Activated B cell treated with CpG ODN at 0.5 μM for 24 hours (primary cell): ENCODE measurements around the gene POU2F1. TPM values are rescaled to one million over a fixed set of nuclear protein-coding genes. Genes with fewer than 3 reads are reported as not detected.

Source experiments
- ATAC-seq: fragments of 200-7000 bp; cut with Tn5 transposase; one replicate; pipeline ENCODE4 v1.10.0; 2021; ENCODE audit warnings: low read depth, mild to moderate bottlenecking, moderate library complexity
- CTCF ChIA-PET: fragments of 350-600 bp; sonication (Branson Sonifier 250); formaldehyde crosslinking; loops from one replicate; lab custom pipeline; 2021; ENCODE audit warnings: antibody characterized with exemption; lab: Charles Lee
- POLR2A ChIA-PET: fragments of 350-600 bp; sonication (Branson Sonifier 250); formaldehyde crosslinking; loops from one replicate; lab custom pipeline; 2021; ENCODE audit warnings: antibody characterized with exemption; lab: Charles Lee
- DNase-seq: peaks from one replicate; pipeline ENCODE4 v3.0.0; 2022
- H3K27ac Mint-ChIP-seq: one replicate; pipeline ENCODE4 v1.8.0; 2020; ENCODE audit warnings: mixed read lengths
- H3K27me3 Mint-ChIP-seq: one replicate; pipeline ENCODE4 v1.8.0; 2021; ENCODE audit warnings: mixed read lengths
- H3K36me3 Mint-ChIP-seq: one replicate; pipeline ENCODE4 v1.8.0; 2021; ENCODE audit warnings: low read depth, mixed read lengths
- H3K4me1 Mint-ChIP-seq: one replicate; pipeline ENCODE4 v1.8.0; 2021; ENCODE audit warnings: mixed read lengths
- H3K4me3 Mint-ChIP-seq: one replicate; pipeline ENCODE4 v1.8.0; 2020; ENCODE audit warnings: mild to moderate bottlenecking, mixed read lengths
- H3K9me3 Mint-ChIP-seq: one replicate; pipeline ENCODE4 v1.8.0; 2020; ENCODE audit warnings: mixed read lengths
- CTCF ChIP-seq: fragments of 200-600 bp; IDR thresholded peaks from one replicate; pipeline ENCODE4 v1.8.0; 2022; ENCODE audit warnings: antibody characterized with exemption, mild to moderate bottlenecking
- intact Hi-C: fragments of 100-400 bp; cut with micrococcal nuclease; formaldehyde crosslinking; loops from one replicate; pipeline ENCODE4 v1.15.1; 2024
- total RNA-seq: library from RNA; stranded (reverse); gene quantifications from 2 replicates; pipeline ENCODE4 v1.2.3, GENCODE V29; 2022

The POU2F1 gene
- total RNA-seq, 1 donor from 2014 or later = 35.5 TPM

DNA sequence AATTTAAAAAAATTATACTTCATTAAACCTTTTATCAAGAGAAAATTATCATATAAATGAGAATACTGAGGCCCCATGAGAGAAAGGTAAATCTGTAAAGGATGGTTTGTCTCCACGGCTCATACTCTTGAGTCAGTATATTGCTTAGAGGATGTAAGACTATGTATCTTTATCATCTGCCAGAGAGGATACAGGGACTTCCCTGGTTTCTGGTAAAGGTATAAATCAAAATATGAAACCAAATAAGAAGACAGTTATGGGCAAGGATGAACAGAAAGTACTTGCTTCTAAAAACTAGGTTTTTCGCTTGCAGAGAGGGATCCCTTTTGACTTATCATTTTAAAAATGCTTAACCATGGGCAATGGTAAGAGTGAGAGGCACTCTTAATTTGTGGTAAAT, 112.4 kb downstream of the POU2F1 start:
- ATAC-seq (peak; percentile 11), DNase-seq (no peak)
- peak overlapping the region; percentile 55 for H3K27ac Mint-ChIP-seq
- intact Hi-C loops = loop anchor here (5.0 kb wide), 2 partner anchors 164 to 421 kb away; no protein-coding TSS in a partner anchor
- peak overlapping the region; percentile 25 for H3K4me3 Mint-ChIP-seq
- CTCF ChIA-PET = interaction anchor here (0.8 to 2.0 kb wide), 2 partner anchors 10 kb away, joined by 3 to 6 read pairs; no protein-coding TSS in a partner anchor
- peaks cover 62% of the 10 kb centered on the region for H3K4me1 Mint-ChIP-seq
- peaks cover 34% of the 10 kb centered on the region for H3K36me3 Mint-ChIP-seq
- H3K27me3 Mint-ChIP-seq = no peaks in the 10 kb centered on the region
- TF ChIP-seq CTCF = no peak
- POLR2A ChIA-PET = interaction anchor here (1.1 to 4.8 kb wide), 2 partner anchors 99 to 112 kb away, joined by 3 to 51 read pairs; partner anchors contain the start of gene POU2F1
- H3K9me3 Mint-ChIP-seq = peaks cover 5% of the 10 kb centered on the region

GRCh38 chr1:167333703-167334102, 113.0 kb downstream of the POU2F1 start:
- Mint-ChIP-seq H3K9me3 (peaks cover 7% of the 10 kb centered on the region), H3K36me3 (peaks cover 33% of the 10 kb centered on the region), H3K27ac (peak overlapping the region; percentile 55), H3K27me3 (no peaks in the 10 kb centered on the region), H3K4me1 (peaks cover 56% of the 10 kb centered on the region), H3K4me3 (peak overlapping the region; percentile 25)
- ChIA-PET POLR2A (interaction anchor here (0.7 to 0.8 kb wide), 2 partner anchors 10 to 52 kb away, joined by 4 to 11 read pairs; no protein-coding TSS in a partner anchor), CTCF (interaction anchor here (0.7 to 0.8 kb wide), 2 partner anchors 38 to 66 kb away, joined by 4 read pairs; no protein-coding TSS in a partner anchor)
- TF ChIP-seq CTCF = no peak
- intact Hi-C loops = loop anchor here (5.0 kb wide), 2 partner anchors 164 to 421 kb away; no protein-coding TSS in a partner anchor
- ATAC-seq (no peak), DNase-seq (no peak)

GRCh38 chr1:167339405-167339804, 118.7 kb downstream of the POU2F1 start:
- Mint-ChIP-seq H3K36me3 (peaks cover 38% of the 10 kb centered on the region), H3K27ac (no peak overlapping the region), H3K4me3 (no peak overlapping the region), H3K27me3 (no peaks in the 10 kb centered on the region), H3K9me3 (peaks cover 7% of the 10 kb centered on the region), H3K4me1 (peaks cover 17% of the 10 kb centered on the region)
- intact Hi-C loops = no loop called here
- POLR2A ChIA-PET = no interaction called here
- ATAC-seq (no peak), DNase-seq (no peak)
- TF ChIP-seq CTCF = no peak
- CTCF ChIA-PET = interaction anchor here (5.6 kb wide), 1 partner anchor 71 kb away, joined by 86 read pairs; no protein-coding TSS in a partner anchor

- no peak overlapping the region for H3K27ac Mint-ChIP-seq
- H3K9me3 Mint-ChIP-seq = peaks cover 2% of the 10 kb centered on the region
- H3K27me3 Mint-ChIP-seq = no peaks in the 10 kb centered on the region
- ChIA-PET CTCF (interaction anchor here (0.6 to 5.6 kb wide), 21 partner anchors 9 to 276 kb away, joined by 3 to 86 read pairs (median 4); partner anchors contain the start of gene POU2F1), POLR2A (interaction anchor here (0.9 to 2.8 kb wide), 4 partner anchors 14 to 123 kb away, joined by 3 to 9 read pairs (median 5); partner anchors contain the start of gene POU2F1)
- DNase-seq = no peak
- H3K4me3 Mint-ChIP-seq = no peak overlapping the region
- peak; percentile 70 for ATAC-seq
- H3K36me3 Mint-ChIP-seq = peaks cover 28% of the 10 kb centered on the region
- peaks cover 17% of the 10 kb centered on the region for H3K4me1 Mint-ChIP-seq
- TF ChIP-seq CTCF = no peak
- intact Hi-C loops = loop anchor here (1.0 kb wide), 3 partner anchors 14 to 276 kb away; no protein-coding TSS in a partner anchor
These were observed 122.2 kb downstream of the POU2F1 start for GRCh38 chr1:167342846-167343245.

DNA sequence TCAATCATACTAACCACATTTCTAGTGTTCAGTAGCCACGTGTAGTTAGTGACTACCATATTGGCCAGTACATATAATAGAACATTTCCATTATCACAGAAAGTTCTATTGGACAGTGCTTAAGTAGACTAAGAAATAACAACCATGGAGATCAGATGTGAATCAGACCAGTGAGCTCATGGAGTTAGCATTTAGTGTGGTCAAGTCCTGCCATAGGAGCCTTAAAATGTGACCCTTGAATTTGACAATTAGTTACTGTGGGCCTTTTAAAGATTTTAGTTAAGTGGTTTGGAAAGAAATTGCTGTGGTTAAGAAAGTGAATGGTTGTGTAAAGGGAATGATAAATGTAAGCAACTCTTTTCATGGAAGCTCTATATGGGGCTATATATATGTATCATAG, 123.4 kb downstream of the POU2F1 start:
- no peaks in the 10 kb centered on the region for H3K27me3 Mint-ChIP-seq
- no peak overlapping the region for H3K4me3 Mint-ChIP-seq
- ChIA-PET POLR2A (interaction anchor here (0.5 to 2.8 kb wide), 2 partner anchors 10 to 124 kb away, joined by 4 to 7 read pairs; partner anchors contain the start of gene POU2F1), CTCF (interaction anchor here (1.6 to 5.6 kb wide), 2 partner anchors 76 to 191 kb away, joined by 3 to 86 read pairs; no protein-coding TSS in a partner anchor)
- ATAC-seq (no peak), DNase-seq (no peak)
- H3K9me3 Mint-ChIP-seq = no peaks in the 10 kb centered on the region
- no peak for TF ChIP-seq CTCF
- H3K36me3 Mint-ChIP-seq = peaks cover 19% of the 10 kb centered on the region
- no peak overlapping the region for H3K27ac Mint-ChIP-seq
- peaks cover 17% of the 10 kb centered on the region for H3K4me1 Mint-ChIP-seq
- intact Hi-C loops = no loop called here
